Measurements from ENCODE around the gene KLB. TPM values are rescaled to one million over a fixed set of nuclear protein-coding genes. Genes with fewer than 3 reads are reported as not detected.
"Not testable (repeated sequence)": the region's sequence is repeated elsewhere in the genome, so short reads cannot be mapped to it uniquely, and the experiment has no call there.

Gene KLB
- total RNA-seq, 1 experiment from 2014 or later = not detected

DNA sequence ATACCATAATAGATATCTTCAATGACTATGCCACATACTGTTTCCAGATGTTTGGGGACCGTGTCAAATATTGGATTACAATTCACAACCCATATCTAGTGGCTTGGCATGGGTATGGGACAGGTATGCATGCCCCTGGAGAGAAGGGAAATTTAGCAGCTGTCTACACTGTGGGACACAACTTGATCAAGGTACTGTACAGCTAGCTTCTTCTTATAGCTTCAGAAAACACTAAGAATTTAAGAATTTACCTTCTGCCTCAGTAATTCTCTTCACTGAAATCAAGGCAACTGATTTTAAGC is 805 bp downstream of the KLB start:
- Histone ChIP-seq H3K9me3 (ENCODE audit: low read length) (no peaks in the 10 kb centered on the region), H3K27ac (ENCODE audit: low read length) (no peak overlapping the region), H4K20me1 (ENCODE audit: insufficient read depth, low read depth, low read length) (no peaks in the 10 kb centered on the region), H3K9me2 (replicated peaks; ENCODE audit: insufficient read depth, low read length) (no peaks in the 10 kb centered on the region), H3K36me3 (ENCODE audit: insufficient read depth, low read length) (no peaks in the 10 kb centered on the region), H3K9ac (ENCODE audit: low read length) (no peak overlapping the region), H3K4me1 (ENCODE audit: low read length) (no peaks in the 10 kb centered on the region), H2AFZ (ENCODE audit: low read length) (no peak overlapping the region), H3K27me3 (ENCODE audit: low read length) (no peaks in the 10 kb centered on the region), H3K4me3 (ENCODE audit: low read length) (no peak overlapping the region), H3K79me2 (ENCODE audit: low read length) (no peaks in the 10 kb centered on the region), H3K4me2 (ENCODE audit: low read depth, low read length, poor library complexity, severe bottlenecking) (no peak overlapping the region)
- no peak for DNase-seq

DNA sequence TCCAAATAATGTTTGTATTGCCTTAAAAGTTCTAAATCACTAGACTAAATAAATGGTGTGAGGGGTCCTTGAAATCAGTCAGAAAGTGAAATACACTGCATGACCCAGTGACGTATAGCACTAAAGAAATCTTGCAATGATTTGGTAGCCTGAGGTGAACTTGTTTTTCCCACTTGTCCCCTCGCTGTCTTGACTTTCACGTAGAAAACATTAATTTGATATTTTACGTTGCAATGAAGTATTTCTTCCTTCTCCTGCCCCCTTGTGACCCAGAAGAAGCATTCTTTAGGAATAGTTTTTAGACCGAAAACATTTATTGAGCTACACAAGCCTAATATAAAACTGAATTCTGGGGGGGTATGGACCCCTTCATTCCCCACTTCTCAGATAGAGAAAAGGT is 3.7 kb downstream of the KLB start:
- Histone ChIP-seq H4K20me1 (ENCODE audit: insufficient read depth, low read depth, low read length) (no peaks in the 10 kb centered on the region), H3K36me3 (ENCODE audit: insufficient read depth, low read length) (no peaks in the 10 kb centered on the region), H3K9ac (ENCODE audit: low read length) (no peak overlapping the region), H3K9me2 (replicated peaks; ENCODE audit: insufficient read depth, low read length) (no peaks in the 10 kb centered on the region), H3K4me1 (ENCODE audit: low read length) (no peaks in the 10 kb centered on the region), H3K27ac (ENCODE audit: low read length) (no peak overlapping the region), H3K79me2 (ENCODE audit: low read length) (no peaks in the 10 kb centered on the region), H3K4me2 (ENCODE audit: low read depth, low read length, poor library complexity, severe bottlenecking) (no peak overlapping the region), H3K27me3 (ENCODE audit: low read length) (no peaks in the 10 kb centered on the region), H3K4me3 (ENCODE audit: low read length) (no peak overlapping the region), H3K9me3 (ENCODE audit: low read length) (no peaks in the 10 kb centered on the region), H2AFZ (ENCODE audit: low read length) (no peak overlapping the region)
- peak; percentile 42 for DNase-seq

DNA sequence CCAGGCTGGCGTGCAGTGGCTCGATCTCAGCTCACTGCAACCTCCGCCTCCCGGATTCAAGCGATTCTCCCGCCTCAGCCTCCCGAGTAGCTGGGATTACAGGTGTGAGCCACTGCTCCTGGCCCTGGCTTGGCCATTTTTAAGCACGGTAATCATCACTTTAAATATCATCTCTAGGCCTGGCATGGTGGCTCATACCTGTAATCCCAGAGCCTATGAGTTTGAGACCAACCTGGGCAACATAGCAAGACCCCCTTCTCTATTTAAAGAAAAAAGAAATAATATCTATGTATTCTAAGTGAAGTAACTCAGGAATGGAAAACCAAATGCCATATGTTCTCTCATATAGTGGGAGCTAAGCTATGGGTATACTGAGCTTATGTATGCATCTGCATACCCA is 4.8 kb downstream of the KLB start:
- not testable (repeated sequence) for H3K9me3 ChIP-seq (ENCODE audit: low read length); H4K20me1 ChIP-seq (ENCODE audit: insufficient read depth, low read depth, low read length); H3K36me3 ChIP-seq (ENCODE audit: insufficient read depth, low read length); DNase-seq; H3K4me1 ChIP-seq (ENCODE audit: low read length); H3K4me2 ChIP-seq (ENCODE audit: low read depth, low read length, poor library complexity, severe bottlenecking); H3K9ac ChIP-seq (ENCODE audit: low read length); H3K27me3 ChIP-seq (ENCODE audit: low read length); H2AFZ ChIP-seq (ENCODE audit: low read length); H3K9me2 ChIP-seq (replicated peaks; ENCODE audit: insufficient read depth, low read length); H3K4me3 ChIP-seq (ENCODE audit: low read length); H3K27ac ChIP-seq (ENCODE audit: low read length); H3K79me2 ChIP-seq (ENCODE audit: low read length)

DNA sequence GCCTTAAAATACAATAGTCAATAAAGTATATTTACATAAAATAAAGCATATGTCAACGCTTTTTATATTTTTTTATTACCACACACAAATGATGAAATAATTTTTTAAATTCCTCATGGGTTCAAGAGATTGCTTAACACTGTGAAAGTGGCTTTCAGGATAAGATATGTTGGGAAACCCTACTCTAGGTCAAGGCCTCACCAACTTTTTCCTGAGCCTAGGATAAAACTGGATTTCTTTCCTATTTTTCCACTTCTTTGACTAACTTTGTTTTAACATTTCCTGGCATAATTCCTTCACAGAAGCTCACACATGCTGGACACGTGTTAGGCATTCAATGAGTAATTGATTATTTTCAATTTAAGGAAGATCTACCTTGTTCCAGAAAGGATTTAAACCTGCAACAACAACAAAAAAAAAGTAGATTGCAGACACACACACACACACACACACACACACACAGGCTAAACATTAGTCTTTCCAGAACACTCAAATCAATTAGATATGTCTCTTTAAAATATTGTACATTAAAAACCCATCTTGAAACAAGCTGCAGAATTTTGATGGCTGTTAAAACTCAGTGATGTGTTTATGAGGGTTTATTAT is 9.1 kb downstream of the KLB start:
- Histone ChIP-seq H3K79me2 (ENCODE audit: low read length) (no peaks in the 10 kb centered on the region), H3K27ac (ENCODE audit: low read length) (no peak overlapping the region), H3K4me3 (ENCODE audit: low read length) (no peak overlapping the region), H3K9ac (ENCODE audit: low read length) (no peak overlapping the region), H3K4me1 (ENCODE audit: low read length) (no peaks in the 10 kb centered on the region), H3K9me3 (ENCODE audit: low read length) (no peaks in the 10 kb centered on the region), H2AFZ (ENCODE audit: low read length) (no peak overlapping the region), H4K20me1 (ENCODE audit: insufficient read depth, low read depth, low read length) (no peaks in the 10 kb centered on the region), H3K9me2 (replicated peaks; ENCODE audit: insufficient read depth, low read length) (no peaks in the 10 kb centered on the region), H3K4me2 (ENCODE audit: low read depth, low read length, poor library complexity, severe bottlenecking) (no peak overlapping the region), H3K27me3 (ENCODE audit: low read length) (no peaks in the 10 kb centered on the region), H3K36me3 (ENCODE audit: insufficient read depth, low read length) (no peaks in the 10 kb centered on the region)
- no peak for DNase-seq

DNA sequence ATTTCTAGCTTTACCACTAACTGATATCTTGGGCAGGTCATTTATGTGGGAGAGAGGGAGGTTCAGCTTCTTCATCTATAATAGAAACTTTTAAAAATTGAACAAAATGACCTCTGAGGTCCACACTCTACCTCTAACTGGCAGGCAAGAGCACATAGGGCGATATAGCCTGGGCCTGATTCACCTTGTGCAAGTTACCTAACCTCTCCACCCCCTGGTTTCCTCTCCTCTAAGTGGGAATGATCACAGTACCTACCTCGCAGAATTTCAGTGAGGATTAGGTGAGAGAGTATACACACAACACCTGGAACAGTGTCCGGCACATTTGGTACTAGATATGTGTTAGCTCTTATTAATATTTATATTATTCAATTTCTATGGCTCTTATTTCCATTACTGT is 15.5 kb downstream of the KLB start:
- DNase-seq = no peak
- no peak overlapping the region for H3K9ac ChIP-seq (ENCODE audit: low read length)
- H3K9me3 ChIP-seq (ENCODE audit: low read length) = no peaks in the 10 kb centered on the region
- H3K9me2 ChIP-seq (replicated peaks; ENCODE audit: insufficient read depth, low read length) = no peaks in the 10 kb centered on the region
- H3K36me3 ChIP-seq (ENCODE audit: insufficient read depth, low read length) = no peaks in the 10 kb centered on the region
- no peaks in the 10 kb centered on the region for H3K4me1 ChIP-seq (ENCODE audit: low read length)
- H4K20me1 ChIP-seq (ENCODE audit: insufficient read depth, low read depth, low read length) = no peaks in the 10 kb centered on the region
- H2AFZ ChIP-seq (ENCODE audit: low read length) = no peak overlapping the region
- no peaks in the 10 kb centered on the region for H3K79me2 ChIP-seq (ENCODE audit: low read length)
- H3K4me3 ChIP-seq (ENCODE audit: low read length) = no peak overlapping the region
- H3K27me3 ChIP-seq (ENCODE audit: low read length) = no peaks in the 10 kb centered on the region
- H3K4me2 ChIP-seq (ENCODE audit: low read depth, low read length, poor library complexity, severe bottlenecking) = no peak overlapping the region
- no peak overlapping the region for H3K27ac ChIP-seq (ENCODE audit: low read length)

DNA sequence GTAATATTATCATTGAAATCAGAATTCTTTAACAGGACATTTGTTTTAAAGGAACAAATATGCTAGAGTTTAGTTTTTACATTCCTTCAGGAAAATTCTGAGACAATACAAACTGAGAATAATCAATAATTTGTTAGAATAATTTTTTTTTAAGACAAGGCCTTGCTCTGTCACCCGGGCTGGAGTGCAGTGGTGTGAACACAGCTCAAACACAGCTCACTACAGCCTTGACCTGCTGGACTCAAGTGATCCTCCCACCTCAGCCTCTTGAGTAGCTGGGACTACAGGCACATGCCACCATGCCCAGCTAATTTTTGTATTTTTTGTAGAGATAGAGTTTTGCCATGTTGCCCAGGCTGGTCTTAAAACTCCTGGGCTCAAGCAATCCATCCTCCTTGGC is 18.6 kb downstream of the KLB start:
- not testable (repeated sequence) for H4K20me1 ChIP-seq (ENCODE audit: insufficient read depth, low read depth, low read length); H3K4me2 ChIP-seq (ENCODE audit: low read depth, low read length, poor library complexity, severe bottlenecking); H3K27me3 ChIP-seq (ENCODE audit: low read length); H3K79me2 ChIP-seq (ENCODE audit: low read length); H3K27ac ChIP-seq (ENCODE audit: low read length); H2AFZ ChIP-seq (ENCODE audit: low read length); H3K9me2 ChIP-seq (replicated peaks; ENCODE audit: insufficient read depth, low read length); H3K9me3 ChIP-seq (ENCODE audit: low read length); DNase-seq; H3K36me3 ChIP-seq (ENCODE audit: insufficient read depth, low read length); H3K9ac ChIP-seq (ENCODE audit: low read length); H3K4me1 ChIP-seq (ENCODE audit: low read length); H3K4me3 ChIP-seq (ENCODE audit: low read length)

DNA sequence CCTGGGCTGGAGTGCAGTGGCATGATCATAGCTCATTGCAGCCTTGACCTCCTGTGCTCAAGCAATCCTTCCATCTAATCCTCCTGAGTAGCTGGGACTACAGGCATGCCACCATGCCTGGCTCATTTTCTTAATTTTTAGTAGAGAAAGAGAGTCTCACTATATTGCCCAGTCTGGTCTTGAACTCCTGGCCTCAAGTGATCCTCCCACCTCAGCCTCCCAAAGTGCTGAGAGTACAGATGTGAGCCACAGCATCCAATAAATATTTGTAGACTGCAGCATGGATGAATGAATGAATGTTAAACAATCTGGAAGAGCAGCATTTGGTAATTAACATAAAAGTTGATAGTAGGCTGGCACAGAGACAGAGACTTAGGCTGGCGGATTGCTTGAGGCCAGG is 20.0 kb downstream of the KLB start:
- Histone ChIP-seq H3K4me2 (ENCODE audit: low read depth, low read length, poor library complexity, severe bottlenecking) (no peak overlapping the region), H3K79me2 (ENCODE audit: low read length) (no peaks in the 10 kb centered on the region), H2AFZ (ENCODE audit: low read length) (no peak overlapping the region), H3K4me1 (ENCODE audit: low read length) (peaks cover 5% of the 10 kb centered on the region), H3K9me2 (replicated peaks; ENCODE audit: insufficient read depth, low read length) (no peaks in the 10 kb centered on the region), H3K9me3 (ENCODE audit: low read length) (no peaks in the 10 kb centered on the region), H4K20me1 (ENCODE audit: insufficient read depth, low read depth, low read length) (no peaks in the 10 kb centered on the region), H3K27ac (ENCODE audit: low read length) (no peak overlapping the region), H3K4me3 (ENCODE audit: low read length) (no peak overlapping the region), H3K27me3 (ENCODE audit: low read length) (no peaks in the 10 kb centered on the region), H3K9ac (ENCODE audit: low read length) (no peak overlapping the region), H3K36me3 (ENCODE audit: insufficient read depth, low read length) (no peaks in the 10 kb centered on the region)
- no peak for DNase-seq

DNA sequence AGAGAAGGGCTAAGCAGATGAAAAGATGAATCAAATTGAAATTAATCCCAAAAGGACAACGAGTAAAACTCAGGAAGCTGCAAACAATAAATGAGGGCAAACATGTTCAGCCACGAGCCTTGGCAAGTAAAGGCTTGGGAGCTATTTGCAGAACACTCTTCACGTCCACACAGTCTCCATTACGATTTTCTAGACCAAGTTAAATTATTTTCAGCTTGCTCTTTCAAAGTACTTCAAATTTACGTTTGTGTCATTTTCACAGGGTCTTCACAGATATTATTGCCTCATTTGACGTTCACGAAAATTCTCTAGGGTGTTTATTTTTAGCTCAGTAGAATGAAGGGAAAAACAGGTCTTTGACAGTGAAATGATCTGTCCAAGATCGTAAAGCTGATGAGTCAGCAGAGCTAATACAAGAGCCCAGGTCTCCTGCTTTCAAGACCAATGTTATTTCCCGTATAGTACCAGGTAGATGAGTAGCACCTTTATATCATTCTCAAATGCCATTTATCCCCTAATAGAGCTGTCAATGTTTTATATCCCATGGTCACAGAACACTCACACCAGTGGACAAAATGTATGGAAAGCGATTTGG is 20.9 kb downstream of the KLB start:
- H3K4me3 ChIP-seq (ENCODE audit: low read length) = no peak overlapping the region
- H3K36me3 ChIP-seq (ENCODE audit: insufficient read depth, low read length) = no peaks in the 10 kb centered on the region
- DNase-seq = no peak
- no peaks in the 10 kb centered on the region for H3K27me3 ChIP-seq (ENCODE audit: low read length)
- no peak overlapping the region for H3K9ac ChIP-seq (ENCODE audit: low read length)
- H3K79me2 ChIP-seq (ENCODE audit: low read length) = no peaks in the 10 kb centered on the region
- H3K27ac ChIP-seq (ENCODE audit: low read length) = no peak overlapping the region
- no peaks in the 10 kb centered on the region for H4K20me1 ChIP-seq (ENCODE audit: insufficient read depth, low read depth, low read length)
- peak overlapping the region; percentile 41 for H3K4me2 ChIP-seq (ENCODE audit: low read depth, low read length, poor library complexity, severe bottlenecking)
- H2AFZ ChIP-seq (ENCODE audit: low read length) = peak overlapping the region; percentile 90
- no peaks in the 10 kb centered on the region for H3K9me3 ChIP-seq (ENCODE audit: low read length)
- H3K4me1 ChIP-seq (ENCODE audit: low read length) = peaks cover 5% of the 10 kb centered on the region
- no peaks in the 10 kb centered on the region for H3K9me2 ChIP-seq (replicated peaks; ENCODE audit: insufficient read depth, low read length)

Data from Karpas-422 (cell line).